ENCODE data around the gene HSF4.

HSF4 gene

DNA sequence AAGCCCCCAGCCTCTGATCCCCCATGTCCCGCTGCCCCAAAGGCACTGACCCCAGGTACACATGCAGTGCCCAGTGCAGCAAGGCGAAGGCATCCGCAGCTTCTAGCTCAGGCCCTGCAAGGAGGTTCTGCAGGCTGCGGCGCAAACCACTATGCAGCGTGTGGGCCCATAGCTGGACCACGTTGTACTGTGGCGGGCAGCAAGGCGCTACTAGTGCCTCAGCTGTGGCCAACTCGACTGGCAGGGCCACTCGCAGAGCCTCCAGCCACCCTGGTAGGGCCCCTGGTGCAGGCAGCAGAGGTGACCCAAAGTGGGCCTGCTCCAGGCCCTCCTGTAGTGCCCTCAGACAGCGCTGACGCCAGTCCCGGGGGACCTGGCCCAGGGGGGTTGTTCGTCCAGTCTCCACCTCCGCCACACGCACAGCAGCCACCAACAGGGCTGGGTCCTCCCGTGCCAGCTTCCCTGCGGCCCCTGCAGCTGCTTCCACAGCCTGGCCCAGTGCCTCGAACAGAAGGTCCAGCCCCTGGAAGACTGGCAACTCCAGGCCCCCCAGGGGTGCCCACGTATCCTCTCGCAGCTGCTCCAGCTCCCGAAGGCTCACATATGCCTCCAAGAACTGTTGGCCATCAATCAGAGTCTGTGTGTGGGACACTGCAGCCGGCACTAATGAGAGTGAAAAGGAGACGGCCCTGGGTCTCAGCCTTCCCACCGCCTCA, 22.8 kb downstream of the HSF4 start:
- no peak for DNase-seq

DNA sequence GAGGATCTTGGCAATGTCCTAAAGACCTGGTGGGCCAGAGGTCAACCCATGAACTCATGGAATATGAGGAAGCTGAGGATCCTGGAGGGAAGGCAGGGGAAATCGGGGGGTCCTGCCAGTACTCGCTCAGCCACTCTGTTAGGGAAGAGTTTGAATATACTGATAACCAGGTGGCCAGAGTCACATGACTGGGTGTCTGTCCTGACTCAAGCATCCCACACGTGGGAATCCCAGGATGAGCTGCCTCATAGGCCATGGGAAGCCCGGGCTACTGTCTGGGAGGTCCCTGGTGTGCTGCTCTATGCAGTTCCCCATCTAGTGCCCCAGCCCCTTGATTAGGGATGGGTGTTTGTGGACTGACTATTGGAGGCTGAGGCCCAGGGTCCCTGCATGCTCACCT, 23.8 kb downstream of the HSF4 start:
- DNase-seq = peak; percentile 63 to 82 (median 82)

DNA sequence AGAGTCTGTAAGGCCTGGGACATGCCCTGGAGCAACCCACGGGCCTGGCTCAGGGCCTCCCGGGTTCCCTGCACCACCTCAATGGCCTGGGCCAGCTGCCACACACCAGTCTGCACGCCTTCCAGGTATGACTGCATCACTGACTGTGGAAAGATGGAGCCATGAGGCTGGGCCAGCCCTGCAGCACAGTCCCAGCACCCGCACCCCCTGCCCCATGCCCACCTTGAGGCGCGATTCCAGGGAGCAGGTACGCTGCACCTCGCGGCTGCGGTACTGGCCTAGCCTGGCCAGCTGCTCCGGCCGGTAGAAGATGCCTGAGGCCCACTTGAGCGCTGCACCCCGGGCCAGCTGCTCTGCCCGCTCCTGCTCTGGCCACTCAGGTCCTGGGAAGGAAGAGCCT, 24.3 kb downstream of the HSF4 start:
- no peak for DNase-seq

DNA sequence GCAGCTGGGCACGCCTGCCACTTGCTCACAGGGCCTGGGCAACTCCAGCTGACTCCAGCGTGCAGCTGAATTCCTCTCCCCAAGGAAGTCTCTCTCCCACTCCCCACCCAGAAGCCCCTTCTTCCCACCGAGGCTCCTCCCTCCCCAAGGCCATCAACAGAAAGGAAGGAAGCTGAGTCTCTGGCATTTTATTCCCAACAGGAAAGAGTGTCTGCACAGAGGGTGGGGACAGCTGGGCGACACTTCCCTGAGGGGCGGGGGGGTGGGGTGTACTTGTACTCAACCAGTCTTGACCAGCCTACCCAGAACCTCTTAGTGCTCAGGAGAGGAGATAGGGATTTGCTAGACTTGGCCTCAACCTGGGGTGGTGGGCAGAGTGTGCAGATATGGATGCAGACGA, 25.5 kb downstream of the HSF4 start, which contains the start of gene EXOC3L1:
EXOC3L1 (minus strand) TSS at position 96 of the 400 bp plus-strand sequence. CDS start 460 bp downstream, outside the sequence.
- no peak for DNase-seq

DNA sequence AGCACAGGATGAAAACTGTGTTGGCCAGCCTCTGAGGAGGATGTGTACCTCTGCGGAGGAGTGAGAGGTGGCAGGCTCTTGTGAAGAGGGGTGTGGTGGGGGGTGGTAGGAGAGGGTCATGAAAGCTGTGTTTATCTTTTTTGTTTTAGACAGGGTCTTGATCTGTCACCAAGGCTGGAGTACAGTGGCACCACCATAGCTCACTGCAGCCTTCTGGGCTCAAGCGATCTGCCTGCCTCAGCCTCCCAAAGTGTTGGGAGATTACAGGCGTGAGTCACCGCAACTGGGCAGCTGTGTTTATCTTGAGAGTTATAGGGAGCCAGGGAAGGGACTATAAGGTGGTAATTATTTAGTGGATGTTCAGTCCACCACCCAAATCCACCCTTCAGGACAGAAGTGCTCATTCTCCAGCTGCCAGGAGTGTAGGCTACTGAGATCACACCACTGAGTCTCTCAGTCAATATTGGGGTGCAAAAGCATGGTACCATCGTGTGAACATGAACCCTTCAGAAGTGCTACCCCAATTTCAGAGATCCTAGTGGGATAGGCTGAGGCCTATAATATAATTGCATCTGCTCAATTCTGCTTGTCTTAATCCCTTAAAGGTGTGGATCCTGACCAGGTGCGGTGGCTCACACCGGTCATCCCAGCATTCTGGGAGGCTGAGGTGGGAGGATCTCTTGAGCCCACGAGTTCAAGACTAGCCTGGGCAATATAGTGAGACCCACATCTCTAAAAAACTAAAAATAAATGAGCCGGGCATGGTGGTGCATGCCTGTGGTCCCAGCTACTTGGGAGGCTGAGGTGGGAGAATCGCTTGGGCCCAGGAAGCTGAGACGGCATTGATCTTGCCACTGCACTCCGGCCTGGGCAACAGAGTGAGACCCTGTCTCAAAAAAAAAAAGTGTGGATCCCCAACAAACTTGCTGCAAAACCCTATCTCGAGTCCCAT, 26.2 kb downstream of the HSF4 start:
- no peak for DNase-seq

DNA sequence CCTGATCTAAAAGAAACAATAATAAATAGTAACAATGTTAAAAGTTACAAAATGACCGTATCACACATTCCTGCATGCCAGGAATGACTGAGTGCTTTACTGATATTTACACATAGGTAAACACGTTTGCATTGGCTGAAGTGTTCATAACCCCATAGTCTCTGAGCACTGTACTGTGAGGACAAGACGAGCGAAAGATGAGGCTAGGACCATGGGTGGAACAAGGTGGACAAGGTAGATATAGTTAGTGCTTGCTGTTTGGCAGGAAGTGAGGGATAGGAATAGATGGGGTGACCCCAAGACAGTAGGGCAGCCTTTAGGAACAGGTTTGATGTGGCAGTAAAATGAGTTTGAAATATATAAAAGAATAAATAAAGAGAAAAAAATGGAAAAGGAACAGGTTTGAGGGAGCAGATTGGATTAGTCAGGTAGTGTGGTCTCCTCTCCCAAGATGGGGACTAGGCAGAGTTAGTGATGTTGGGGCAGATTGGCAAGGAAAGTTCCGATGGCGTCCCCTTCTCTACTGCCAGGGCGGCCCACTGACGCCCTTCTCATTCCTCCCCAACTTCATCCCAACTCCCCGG, 27.0 kb downstream of the HSF4 start:
- no peak for DNase-seq

DNA sequence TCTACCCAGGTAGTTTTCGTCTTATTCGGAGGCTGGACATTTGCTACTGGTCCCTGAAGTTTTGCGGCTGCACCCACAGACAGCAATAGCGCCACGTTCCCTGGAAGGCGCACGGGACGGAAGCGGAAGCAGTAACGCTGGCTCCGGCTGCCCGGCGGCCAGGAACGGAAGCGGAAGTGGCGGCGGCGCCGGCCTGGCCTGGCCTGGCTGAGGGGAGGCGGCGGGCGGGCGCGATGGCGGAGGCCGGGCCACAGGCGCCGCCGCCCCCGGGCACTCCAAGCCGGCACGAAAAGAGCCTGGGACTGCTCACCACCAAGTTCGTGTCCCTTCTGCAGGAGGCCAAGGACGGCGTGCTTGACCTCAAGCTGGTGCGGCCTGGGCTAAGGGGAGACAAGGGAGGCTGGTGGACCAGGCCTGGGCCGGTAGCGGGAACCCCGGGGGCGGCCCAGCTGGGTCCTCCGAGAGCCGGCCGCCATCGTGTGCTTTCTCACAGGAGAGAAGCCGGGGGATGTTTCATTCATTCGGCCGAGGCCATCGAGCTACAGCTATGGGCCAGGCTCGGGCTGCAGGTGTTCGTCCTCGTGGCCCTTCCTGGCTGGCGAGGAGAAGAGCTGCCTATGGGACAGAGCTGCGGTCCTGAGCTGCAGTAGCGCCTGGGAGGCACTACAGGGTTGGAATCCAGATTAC, 27.6 kb downstream of the HSF4 start, which contains the start of gene E2F4:
E2F4 (plus strand) TSS at position 161 of the 687 bp plus-strand sequence; CDS start at position 234, 73 bp downstream.
- peak; percentile 96 to 98 (median 97) for DNase-seq

DNA sequence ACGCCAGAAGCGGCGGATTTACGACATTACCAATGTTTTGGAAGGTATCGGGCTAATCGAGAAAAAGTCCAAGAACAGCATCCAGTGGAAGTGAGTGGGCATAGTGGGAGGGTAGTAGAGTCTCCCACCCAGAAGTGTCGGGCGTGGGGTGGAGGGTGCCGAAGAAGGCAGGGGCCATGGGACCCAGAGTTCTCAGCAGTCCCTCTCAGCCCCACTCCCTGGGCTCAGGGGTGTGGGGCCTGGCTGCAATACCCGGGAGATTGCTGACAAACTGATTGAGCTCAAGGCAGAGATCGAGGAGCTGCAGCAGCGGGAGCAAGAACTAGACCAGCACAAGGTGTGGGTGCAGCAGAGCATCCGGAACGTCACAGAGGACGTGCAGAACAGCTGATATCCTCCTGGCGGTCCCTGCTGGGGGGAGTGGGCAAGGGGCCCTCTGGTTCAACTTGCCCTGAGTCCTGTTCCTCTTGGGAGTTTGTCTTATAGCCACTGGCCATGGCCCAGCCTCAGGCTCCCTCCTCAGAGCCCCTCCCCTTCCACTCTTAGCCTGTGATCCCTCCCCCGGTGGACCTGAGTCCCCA, 28.3 kb downstream of the HSF4 start:
- no peak for DNase-seq

DNA sequence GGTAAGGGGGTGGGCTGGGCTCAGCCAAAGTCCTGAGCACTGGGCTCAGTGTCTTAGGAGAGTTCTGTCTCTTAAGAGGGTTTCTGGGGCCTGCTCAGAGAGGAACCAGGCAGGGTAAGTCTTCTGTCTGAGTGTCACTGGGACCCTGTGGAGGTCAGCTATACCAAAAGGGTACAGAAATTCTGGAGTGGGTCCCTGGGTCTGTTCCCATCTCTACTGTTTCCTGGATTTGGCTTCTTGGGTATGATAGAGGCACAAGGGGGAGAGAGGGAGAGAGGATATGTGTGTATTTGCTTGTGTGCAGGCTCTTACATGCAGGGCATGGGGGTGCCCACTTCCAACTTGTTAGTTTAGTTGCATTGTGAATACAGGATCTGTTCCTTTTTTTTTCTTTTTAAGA, 29.0 kb downstream of the HSF4 start:
- no peak for DNase-seq

DNA sequence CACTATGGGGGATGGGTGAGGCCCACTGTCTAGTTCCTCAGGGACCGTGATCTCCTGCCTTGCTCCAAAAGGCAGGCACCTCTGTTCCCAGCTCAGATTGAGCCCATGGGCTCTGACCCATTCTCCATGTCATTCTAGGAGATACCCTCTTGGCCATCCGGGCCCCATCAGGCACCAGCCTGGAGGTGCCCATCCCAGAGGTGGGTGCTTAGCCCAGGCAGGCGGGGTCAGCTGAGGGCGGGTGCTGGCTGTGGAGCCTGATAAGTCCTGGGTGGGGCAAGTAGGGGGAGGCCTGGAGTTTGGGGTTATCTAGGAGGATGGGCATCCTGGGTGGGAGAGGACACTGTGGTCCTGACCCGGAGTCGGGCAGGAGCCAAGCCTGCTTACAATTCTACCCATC, 29.7 kb downstream of the HSF4 start:
- no peak for DNase-seq

DNA sequence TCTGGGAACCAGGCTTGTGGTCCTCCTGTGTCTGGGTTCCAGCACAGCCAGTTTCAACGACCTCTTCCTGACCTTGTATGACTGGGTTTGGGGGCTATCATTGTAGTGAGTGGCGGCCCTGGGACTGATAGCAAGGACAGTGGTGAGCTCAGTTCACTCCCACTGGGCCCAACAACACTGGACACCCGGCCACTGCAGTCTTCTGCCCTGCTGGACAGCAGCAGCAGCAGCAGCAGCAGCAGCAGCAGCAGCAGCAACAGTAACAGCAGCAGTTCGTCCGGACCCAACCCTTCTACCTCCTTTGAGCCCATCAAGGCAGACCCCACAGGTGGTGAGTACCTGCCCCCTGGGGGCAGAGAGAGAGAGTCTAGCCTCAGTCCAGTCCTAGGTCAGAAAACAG, 31.1 kb downstream of the HSF4 start:
- DNase-seq = no peak

DNA sequence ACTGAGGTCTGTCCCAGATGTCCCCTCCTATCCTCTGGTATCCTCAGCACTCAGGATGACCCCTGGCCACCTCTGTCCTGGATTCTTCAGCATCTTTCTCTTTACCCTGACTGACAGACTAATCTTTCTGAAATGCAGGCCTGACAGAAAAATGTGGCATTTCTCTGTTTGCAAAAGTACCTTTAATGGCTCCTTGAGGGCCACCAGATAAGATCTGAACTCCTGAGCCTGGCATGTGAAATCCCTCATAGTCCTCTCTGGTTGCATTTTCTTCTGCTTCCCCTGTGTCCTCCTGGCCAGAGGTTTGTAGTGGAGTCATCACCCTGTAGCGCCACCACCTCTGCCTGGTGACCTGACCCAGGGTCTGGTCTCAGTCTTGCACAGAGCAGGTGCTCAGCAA, 32.3 kb downstream of the HSF4 start:
- DNase-seq = no peak

DNA sequence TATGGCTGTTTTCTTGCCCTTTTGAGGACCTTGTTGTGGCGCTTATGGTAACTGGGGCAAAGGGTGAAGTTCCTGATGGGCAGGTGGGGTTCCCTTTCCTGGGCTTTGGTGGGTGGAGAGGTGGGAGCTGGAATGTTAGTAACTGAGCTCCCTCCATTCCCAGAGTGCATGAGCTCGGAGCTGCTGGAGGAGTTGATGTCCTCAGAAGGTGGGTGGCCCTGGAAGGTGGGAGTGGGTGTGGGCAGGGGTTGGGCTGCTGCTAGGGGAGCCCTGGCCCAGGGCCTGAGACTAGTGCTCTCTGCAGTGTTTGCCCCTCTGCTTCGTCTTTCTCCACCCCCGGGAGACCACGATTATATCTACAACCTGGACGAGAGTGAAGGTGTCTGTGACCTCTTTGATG, 33.2 kb downstream of the HSF4 start:
- no peak for DNase-seq

DNA sequence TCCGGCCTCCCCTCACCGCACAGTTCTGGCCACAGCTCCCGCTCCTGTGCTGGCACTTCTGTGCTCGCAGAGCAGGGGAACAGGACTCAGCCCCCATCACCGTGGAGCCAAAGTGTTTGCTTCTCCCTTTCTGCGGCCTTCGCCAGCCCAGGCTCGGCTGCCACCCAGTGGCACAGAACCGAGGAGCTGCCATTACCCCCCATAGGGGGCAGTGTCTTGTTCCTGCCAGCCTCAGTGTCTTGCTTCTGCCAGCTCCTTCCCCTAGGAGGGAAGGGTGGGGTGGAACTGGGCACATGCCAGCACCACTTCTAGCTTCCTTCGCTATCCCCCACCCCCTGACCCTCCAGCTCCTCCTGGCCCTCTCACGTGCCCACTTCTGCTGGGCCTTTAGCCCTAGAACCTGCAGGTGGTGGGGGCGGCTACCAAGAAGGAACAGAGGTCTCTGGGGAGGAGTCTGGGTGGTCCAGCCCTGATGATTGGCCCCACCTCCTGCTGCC, 33.7 kb downstream of the HSF4 start:
- peak; percentile 72 to 79 (median 75) for DNase-seq

DNA sequence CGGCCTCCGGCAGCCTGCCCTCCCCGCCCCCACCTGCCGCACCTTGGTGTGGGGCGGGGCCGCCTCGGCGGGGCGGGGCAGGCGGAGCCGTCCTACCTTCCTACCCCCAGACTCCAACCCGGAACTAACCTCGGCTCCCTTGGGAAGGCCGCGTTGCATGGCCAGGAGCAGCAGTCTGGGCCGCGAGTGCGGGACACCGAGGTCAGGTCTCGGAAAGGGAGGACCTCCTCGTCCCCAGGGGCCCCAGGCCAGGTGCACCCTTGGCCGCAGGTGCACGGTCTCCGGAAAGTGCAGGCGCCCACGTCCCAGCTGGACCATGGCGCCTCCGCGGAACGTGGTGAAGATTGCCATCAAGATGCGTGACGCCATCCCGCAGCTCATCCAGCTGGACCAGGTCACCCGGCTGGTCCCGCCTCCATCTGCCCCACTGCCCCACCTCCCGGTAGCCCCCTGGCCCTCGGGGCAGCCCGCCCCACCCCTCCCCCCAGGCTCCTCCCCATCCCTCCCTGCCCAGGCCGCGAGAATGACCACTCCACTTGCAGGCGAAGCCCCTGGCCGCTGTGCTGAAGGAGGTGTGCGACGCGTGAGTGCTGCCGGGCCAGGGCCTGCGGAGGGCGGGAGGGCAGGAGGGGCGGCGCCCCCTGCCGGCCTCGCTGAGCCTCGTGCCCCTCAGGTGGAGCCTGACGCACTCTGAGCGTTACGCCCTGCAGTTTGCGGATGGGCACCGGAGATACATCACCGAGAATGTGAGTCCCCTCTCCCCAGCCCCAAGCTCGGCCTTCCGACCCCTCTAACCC, 34.7 kb downstream of the HSF4 start, which contains the start of gene ELMO3:
ELMO3 (plus strand) TSS at position 121 of the 797 bp plus-strand sequence; CDS start at position 317, 196 bp downstream.
- DNase-seq = no peak

DNA sequence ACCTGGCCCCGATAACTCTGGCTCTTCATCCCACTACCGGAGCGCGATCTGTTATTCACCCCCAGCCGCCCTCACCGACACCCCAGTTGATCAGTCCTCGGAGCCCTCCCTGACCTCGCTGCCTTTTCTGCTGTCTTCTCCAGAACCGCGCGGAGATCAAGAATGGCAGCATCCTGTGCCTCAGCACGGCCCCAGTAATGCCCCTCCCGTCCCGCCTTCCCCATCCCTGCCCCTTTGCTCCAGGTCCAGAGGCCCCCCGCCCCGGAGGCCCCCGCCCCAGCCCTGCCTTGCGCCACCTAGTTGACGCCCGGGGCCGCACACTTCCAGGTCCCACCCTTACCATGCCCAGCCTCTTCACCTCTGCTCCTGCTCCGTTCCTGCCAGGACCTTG, 35.3 kb downstream of the HSF4 start:
- no peak for DNase-seq

DNA sequence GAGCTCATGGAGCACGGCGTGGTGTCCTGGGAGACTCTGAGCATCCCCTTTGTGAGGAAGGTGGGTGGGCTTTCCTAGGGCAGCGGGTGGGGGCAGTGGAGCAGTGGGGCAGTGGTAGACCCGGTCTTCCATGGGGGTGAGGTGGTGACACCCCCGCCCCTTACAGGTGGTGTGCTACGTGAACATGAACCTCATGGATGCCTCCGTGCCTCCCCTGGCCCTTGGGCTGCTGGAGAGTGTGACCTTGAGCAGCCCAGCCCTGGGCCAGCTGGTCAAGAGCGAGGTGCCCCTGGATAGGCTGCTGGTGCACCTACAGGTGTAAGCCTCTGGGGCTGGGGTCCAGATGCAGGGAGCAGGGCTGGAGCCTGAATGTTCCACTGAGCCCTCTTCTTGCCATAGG, 35.9 kb downstream of the HSF4 start:
- no peak for DNase-seq

DNA sequence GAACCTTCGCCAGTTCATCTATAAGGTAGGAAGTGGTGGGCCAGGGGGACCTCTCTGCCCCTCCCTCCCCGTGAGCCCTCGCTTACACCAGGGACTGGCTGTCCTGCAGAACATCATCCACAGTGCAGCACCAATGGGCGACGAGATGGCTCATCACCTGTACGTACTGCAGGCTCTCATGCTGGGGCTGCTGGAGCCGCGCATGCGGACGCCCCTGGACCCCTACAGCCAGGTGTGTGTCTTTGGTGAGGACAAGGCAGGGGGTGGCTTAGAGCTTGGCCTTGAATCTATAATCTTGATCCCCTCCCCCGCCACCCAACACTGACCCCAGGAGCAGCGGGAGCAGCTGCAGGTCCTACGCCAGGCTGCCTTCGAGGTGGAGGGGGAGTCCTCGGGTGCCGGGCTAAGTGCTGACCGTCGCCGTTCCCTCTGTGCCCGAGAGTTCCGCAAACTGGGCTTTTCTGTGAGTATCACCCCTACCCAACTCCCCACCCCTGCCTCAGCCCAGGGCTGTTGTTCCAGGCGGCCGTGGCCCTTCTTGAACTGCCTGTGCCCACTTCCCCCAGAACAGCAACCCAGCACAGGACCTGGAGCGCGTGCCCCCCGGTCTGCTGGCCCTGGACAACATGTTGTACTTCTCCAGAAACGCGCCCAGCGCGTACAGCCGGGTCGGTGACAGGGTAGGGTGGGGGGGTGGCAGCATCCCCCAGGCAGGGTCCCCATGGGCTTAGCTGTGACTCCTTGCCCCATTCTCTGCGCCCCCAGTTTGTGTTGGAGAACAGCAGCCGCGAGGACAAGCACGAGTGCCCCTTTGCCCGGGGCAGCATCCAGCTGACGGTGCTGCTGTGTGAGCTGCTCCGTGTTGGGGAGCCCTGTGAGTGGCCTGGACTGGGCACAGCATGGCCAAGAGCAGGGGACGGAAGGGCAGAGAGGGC, 37.1 kb downstream of the HSF4 start:
- no peak for DNase-seq

DNA sequence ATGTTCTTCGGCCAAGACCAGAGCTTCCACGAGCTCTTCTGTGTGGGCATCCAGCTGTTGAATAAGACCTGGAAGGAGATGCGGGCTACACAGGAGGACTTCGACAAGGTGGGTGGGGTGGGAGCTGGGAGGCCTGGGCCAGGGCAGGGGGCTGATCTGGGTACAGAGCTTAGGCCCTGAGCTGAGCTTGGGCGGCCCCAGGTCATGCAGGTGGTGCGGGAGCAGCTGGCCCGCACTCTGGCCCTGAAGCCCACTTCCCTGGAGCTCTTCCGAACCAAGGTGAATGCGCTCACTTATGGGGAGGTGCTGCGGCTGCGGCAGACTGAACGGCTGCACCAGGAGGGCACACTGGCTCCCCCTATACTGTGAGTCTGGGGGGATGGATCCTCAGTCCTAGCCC, 37.9 kb downstream of the HSF4 start:
- DNase-seq = no peak

DNA sequence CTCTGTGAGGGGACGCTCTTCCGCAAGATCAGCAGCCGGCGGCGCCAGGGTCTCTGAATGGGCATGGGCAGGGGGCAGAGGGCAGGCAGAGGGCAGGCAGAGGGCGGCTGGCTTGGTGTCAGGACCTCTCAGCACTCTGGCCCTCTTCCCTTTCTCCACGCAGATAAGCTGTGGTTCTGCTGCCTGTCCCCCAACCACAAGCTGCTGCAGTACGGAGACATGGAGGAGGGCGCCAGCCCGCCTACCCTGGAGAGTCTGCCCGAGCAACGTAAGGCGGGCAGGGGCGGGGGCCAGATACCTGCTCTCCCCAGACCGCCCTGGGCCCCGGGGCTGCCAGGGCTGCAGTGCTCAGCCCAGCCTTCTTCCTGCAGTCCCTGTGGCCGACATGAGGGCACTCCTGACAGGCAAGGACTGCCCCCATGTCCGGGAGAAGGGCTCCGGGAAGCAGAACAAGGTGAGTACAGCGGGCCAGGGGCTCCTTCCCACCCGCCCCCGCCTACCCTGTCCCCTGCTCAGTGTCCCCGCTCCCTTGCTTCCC, 38.5 kb downstream of the HSF4 start:
- DNase-seq = no peak
